GM21786 (cell line): ENCODE data around the gene LEPR.
"Not testable (repeated sequence)": the region's sequence is repeated elsewhere in the genome, so short reads cannot be mapped to it uniquely, and the experiment has no call there.

ENCODE experiments used
- ATAC-seq: cut with Tn5 transposase; IDR thresholded peaks from one replicate; pipeline ENCODE4 v1.9.1; 2021; ENCODE audit not compliant: unreplicated experiment

Gene LEPR

GRCh38 chr1:65420590-65421350, at the start of gene LEPR, which contains the start of gene LEPROT:
TSS of gene LEPR (plus strand) at chr1:65420668. CDS start at chr1:65565566, 144,898 bp downstream.
TSS of gene LEPROT (plus strand) at chr1:65420668. CDS start at chr1:65420725, 57 bp downstream.
- ATAC-seq, result peak; percentile 47

- no peak for ATAC-seq
These were observed 48.9 kb upstream of the LEPR start for GRCh38 chr1:65371544-65371943.

GRCh38 chr1:65372557-65372956, 47.9 kb upstream of the LEPR start:
- no peak for ATAC-seq

GRCh38 chr1:65377496-65378246, 42.8 kb upstream of the LEPR start:
- ATAC-seq, result no peak

- ATAC-seq, result no peak
These were observed 42.1 kb upstream of the LEPR start for GRCh38 chr1:65378247-65378946.

GRCh38 chr1:65384426-65384825, 36.0 kb upstream of the LEPR start:
- ATAC-seq, result not testable (repeated sequence)

- ATAC-seq, result no peak
These were observed 34.0 kb upstream of the LEPR start for GRCh38 chr1:65386439-65386838.

GRCh38 chr1:65387821-65388220, 32.6 kb upstream of the LEPR start:
- no peak for ATAC-seq

- ATAC-seq, result no peak
These were observed 31.4 kb upstream of the LEPR start for GRCh38 chr1:65388908-65389695.

GRCh38 chr1:65392497-65392896, 28.0 kb upstream of the LEPR start:
- no peak for ATAC-seq

- peak; percentile 95 for ATAC-seq
These were observed 27.1 kb upstream of the LEPR start for GRCh38 chr1:65393347-65393746.

- no peak for ATAC-seq
These were observed 26.5 kb upstream of the LEPR start for GRCh38 chr1:65393928-65394327.

- no peak for ATAC-seq
These were observed 24.4 kb upstream of the LEPR start for GRCh38 chr1:65395887-65396612.

- ATAC-seq, result no peak
These were observed 22.4 kb upstream of the LEPR start for GRCh38 chr1:65398083-65398482.

- ATAC-seq, result no peak
These were observed 21.5 kb upstream of the LEPR start for GRCh38 chr1:65399003-65399402.

- ATAC-seq, result no peak
These were observed 18.9 kb upstream of the LEPR start for GRCh38 chr1:65401612-65402011.

- ATAC-seq, result no peak
These were observed 15.5 kb upstream of the LEPR start for GRCh38 chr1:65404941-65405340.

GRCh38 chr1:65407877-65408276, 12.6 kb upstream of the LEPR start:
- ATAC-seq, result no peak

- no peak for ATAC-seq
These were observed 11.2 kb upstream of the LEPR start for GRCh38 chr1:65409314-65409713.

- ATAC-seq, result no peak
These were observed 10.6 kb upstream of the LEPR start for GRCh38 chr1:65409816-65410326.
